Erythroblast (primary cell): ENCODE results near the gene GABBR1.

Experiments
- GATA1 ChIP-seq: IDR thresholded peaks from 2 replicates; pipeline ENCODE4 v1.6.1; 2011; ENCODE audit warnings: low read depth, mild to moderate bottlenecking, control low read depth, low read length, moderate library complexity
- POLR2A ChIP-seq: IDR thresholded peaks from 2 replicates; pipeline ENCODE4 v1.6.1; 2011; ENCODE audit warnings: mild to moderate bottlenecking, low read length

DNA sequence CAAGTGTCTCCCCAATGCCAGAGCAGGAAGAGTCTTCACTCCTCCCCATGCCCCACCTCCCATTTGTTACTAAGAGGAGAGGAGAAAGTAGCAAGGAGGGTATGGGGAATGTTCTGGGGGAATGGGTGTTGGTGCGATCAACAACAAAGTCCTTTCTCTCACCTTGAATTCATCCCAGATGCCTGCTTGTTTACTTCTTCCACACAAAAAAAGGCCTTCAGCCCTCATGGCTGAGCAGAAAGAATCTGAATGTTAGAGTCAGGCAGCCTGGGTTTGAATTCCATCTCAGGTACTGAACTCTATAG lies 33.8 kb upstream of the GABBR1 start:
- no peak for TF ChIP-seq POLR2A
- no peak for TF ChIP-seq GATA1
